Measurements from ENCODE around the gene GPR3. TPM values are rescaled to one million over a fixed set of nuclear protein-coding genes. Genes with fewer than 3 reads are reported as not detected.
"Not testable (repeated sequence)": the region's sequence is repeated elsewhere in the genome, so short reads cannot be mapped to it uniquely, and the experiment has no call there.

Gene GPR3
- total and polyA plus RNA-seq, 2 donors from 2014 or later, result 0.38 to 0.77 TPM

DNA sequence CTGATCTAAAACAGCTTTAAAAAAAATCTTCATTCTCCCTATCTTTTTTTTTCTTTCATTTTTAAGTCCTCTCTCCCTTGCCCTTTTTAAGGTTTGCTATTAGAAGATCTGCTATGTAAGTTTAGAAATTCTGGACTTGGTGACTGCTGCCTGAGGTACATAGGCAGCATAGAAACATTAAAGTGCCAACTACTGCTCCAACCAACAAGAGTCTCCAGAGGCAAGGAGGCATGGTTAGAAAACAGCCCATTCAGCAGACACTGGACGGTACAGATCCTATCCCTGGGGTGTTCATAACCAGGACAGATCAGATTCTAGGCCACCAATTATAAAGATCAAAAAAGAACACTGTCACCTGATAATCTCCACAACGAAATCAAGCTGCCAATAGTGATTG, 36.6 kb downstream of the GPR3 start:
- intact Hi-C loops (cut with DNase I), result no loop called here
- FAIRE-seq (no peak), DNase-seq (no peak)
- Histone ChIP-seq H3K4me3 (ENCODE audit: low read length in 3 of 3) (peak overlapping the region in 1 of 3 donors; percentile 40), H3K27ac (ENCODE audit: low read depth in 2 of 2, low read length in 2 of 2) (peak overlapping the region; percentile 30 to 66), H3K9ac (ENCODE audit: low read length in 3 of 3) (peak overlapping the region in 1 of 3 donors; percentile 21), H3K36me3 (ENCODE audit: control insufficient read depth in 2 of 3, insufficient read depth in 3 of 3, low read length in 3 of 3) (peaks cover 0 to 13% (median 0%) of the 10 kb centered on the region in 3 donors), H3K4me1 (ENCODE audit: control insufficient read depth in 2 of 3, insufficient read depth in 2 of 3, low read depth in 1 of 3, low read length in 3 of 3) (peaks cover 5 to 29% (median 28%) of the 10 kb centered on the region in 3 donors), H3K9me3 (ENCODE audit: control insufficient read depth in 2 of 3, insufficient read depth in 1 of 3, low read length in 3 of 3) (no peaks in the 10 kb centered on the region), H3K27me3 (ENCODE audit: control insufficient read depth, insufficient read depth, low read length) (no peaks in the 10 kb centered on the region)
- TF ChIP-seq, protein P1, sequence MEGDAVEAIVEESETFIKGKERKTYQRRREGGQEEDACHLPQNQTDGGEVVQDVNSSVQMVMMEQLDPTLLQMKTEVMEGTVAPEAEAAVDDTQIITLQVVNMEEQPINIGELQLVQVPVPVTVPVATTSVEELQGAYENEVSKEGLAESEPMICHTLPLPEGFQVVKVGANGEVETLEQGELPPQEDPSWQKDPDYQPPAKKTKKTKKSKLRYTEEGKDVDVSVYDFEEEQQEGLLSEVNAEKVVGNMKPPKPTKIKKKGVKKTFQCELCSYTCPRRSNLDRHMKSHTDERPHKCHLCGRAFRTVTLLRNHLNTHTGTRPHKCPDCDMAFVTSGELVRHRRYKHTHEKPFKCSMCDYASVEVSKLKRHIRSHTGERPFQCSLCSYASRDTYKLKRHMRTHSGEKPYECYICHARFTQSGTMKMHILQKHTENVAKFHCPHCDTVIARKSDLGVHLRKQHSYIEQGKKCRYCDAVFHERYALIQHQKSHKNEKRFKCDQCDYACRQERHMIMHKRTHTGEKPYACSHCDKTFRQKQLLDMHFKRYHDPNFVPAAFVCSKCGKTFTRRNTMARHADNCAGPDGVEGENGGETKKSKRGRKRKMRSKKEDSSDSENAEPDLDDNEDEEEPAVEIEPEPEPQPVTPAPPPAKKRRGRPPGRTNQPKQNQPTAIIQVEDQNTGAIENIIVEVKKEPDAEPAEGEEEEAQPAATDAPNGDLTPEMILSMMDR (IDR thresholded peaks at IDR 0.05; ENCODE audit: borderline replicate concordance, extremely low read depth, insufficient read depth), result no peak

DNA sequence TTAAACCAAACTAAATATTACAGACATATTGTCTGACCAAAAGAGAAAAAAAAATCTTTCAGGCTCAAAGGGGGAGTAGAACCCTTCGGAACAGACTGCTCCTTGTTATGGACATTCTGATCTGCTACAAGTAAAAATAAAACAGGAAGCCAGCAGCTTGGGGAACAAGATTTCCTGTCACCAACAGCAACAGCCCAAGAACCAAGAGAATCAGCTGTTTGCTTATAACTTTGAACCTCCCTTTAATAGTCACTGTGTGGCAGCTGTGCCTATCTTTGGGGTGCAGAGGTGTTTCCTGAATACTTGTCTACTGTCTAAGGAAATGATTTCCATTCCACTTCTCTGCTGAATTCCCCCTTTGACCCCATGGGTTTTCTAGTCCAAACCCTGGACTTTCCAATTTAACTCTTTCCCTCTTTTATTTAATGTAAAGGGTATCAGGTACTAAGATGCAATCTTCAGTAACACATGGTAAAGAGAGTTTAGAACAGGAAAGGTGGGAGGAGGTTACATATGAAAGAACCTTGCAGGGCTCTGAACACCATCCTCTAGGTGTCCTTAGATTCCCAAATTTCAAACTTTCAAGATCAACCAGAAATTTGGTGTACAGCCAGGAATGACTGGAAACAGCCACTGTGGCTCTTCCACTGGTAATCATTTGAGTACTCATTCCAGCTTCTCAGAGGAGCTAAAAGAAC, 38.6 kb downstream of the GPR3 start:
- Histone ChIP-seq H3K27ac (ENCODE audit: low read depth in 2 of 2, low read length in 2 of 2) (peak overlapping the region; percentile 27 to 57), H3K9ac (ENCODE audit: low read length in 3 of 3) (no peak overlapping the region), H3K4me1 (ENCODE audit: control insufficient read depth in 2 of 3, insufficient read depth in 2 of 3, low read depth in 1 of 3, low read length in 3 of 3) (peaks cover 5 to 40% (median 33%) of the 10 kb centered on the region in 3 donors), H3K4me3 (ENCODE audit: low read length in 3 of 3) (no peak overlapping the region), H3K36me3 (ENCODE audit: control insufficient read depth in 2 of 3, insufficient read depth in 3 of 3, low read length in 3 of 3) (peaks cover 0 to 13% (median 0%) of the 10 kb centered on the region in 3 donors), H3K27me3 (ENCODE audit: control insufficient read depth, insufficient read depth, low read length) (no peaks in the 10 kb centered on the region), H3K9me3 (ENCODE audit: control insufficient read depth in 2 of 3, insufficient read depth in 1 of 3, low read length in 3 of 3) (no peaks in the 10 kb centered on the region)
- TF ChIP-seq, protein P1 (IDR thresholded peaks at IDR 0.05; ENCODE audit: borderline replicate concordance, extremely low read depth, insufficient read depth), result no peak
- no peak for FAIRE-seq
- intact Hi-C loops (cut with DNase I), result no loop called here
- DNase-seq, result peak in 1 of 5 donors; percentile 49

DNA sequence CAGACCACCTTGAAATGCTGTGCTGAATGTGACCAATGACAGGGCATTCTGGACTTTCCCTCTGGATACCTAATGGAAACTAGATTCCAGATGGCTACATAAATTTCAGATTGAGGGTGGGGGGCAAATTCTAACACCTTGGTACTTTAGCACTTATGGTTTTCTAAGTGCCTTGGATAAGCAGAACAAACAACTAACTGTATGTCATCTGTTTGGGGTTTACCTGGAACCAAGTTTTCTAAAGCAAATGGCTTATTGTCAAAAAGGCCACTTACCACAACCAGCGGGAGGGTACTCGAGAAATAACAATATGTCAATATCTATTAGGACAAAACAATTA, 39.1 kb downstream of the GPR3 start:
- Histone ChIP-seq H3K27ac (ENCODE audit: low read depth in 2 of 2, low read length in 2 of 2) (peak overlapping the region; percentile 27 to 57), H3K9ac (ENCODE audit: low read length in 3 of 3) (no peak overlapping the region)

DNA sequence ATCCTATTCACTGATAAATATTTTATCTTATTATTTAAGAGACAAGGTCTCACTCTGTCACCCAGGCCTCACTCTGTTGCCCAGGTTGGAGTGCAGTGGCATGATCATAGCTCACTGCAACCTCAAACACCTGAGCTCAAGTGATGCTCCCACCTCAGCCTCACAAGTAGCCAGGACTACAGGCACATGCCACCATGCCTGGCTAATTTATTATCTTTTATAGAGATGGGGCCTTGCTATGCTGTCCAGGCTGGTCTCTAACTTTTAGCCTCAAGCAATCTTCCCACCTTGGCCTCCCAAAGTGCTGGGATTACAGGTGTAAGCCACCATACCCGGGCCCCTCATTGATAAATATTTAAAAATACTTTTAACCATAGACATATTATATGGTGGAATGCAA, 40.3 kb downstream of the GPR3 start:
- FAIRE-seq; H3K9me3 ChIP-seq (ENCODE audit: control insufficient read depth in 2 of 3, insufficient read depth in 1 of 3, low read length in 3 of 3); DNase-seq; H3K36me3 ChIP-seq (ENCODE audit: control insufficient read depth in 2 of 3, insufficient read depth in 3 of 3, low read length in 3 of 3); H3K27me3 ChIP-seq (ENCODE audit: control insufficient read depth, insufficient read depth, low read length); H3K27ac ChIP-seq (ENCODE audit: low read depth in 2 of 2, low read length in 2 of 2); intact Hi-C loops (cut with DNase I); H3K4me3 ChIP-seq (ENCODE audit: low read length in 3 of 3); H3K9ac ChIP-seq (ENCODE audit: low read length in 3 of 3): not testable (repeated sequence)
- peaks cover 9 to 40% (median 39%) of the 10 kb centered on the region in 3 donors for H3K4me1 ChIP-seq (ENCODE audit: control insufficient read depth in 2 of 3, insufficient read depth in 2 of 3, low read depth in 1 of 3, low read length in 3 of 3)

More for the DNA sequence above, 39.1 kb downstream of the GPR3 start:
- no peak for DNase-seq
- H3K36me3 ChIP-seq (ENCODE audit: control insufficient read depth in 2 of 3, insufficient read depth in 3 of 3, low read length in 3 of 3), result peaks cover 0 to 13% (median 0%) of the 10 kb centered on the region in 3 donors
- H3K27me3 ChIP-seq (ENCODE audit: control insufficient read depth, insufficient read depth, low read length), result no peaks in the 10 kb centered on the region
- no peak overlapping the region for H3K4me3 ChIP-seq (ENCODE audit: low read length in 3 of 3)
- FAIRE-seq, result no peak
- TF ChIP-seq, protein P1 (IDR thresholded peaks at IDR 0.05; ENCODE audit: borderline replicate concordance, extremely low read depth, insufficient read depth), result no peak
- peaks cover 6 to 42% (median 36%) of the 10 kb centered on the region in 3 donors for H3K4me1 ChIP-seq (ENCODE audit: control insufficient read depth in 2 of 3, insufficient read depth in 2 of 3, low read depth in 1 of 3, low read length in 3 of 3)
- no peaks in the 10 kb centered on the region for H3K9me3 ChIP-seq (ENCODE audit: control insufficient read depth in 2 of 3, insufficient read depth in 1 of 3, low read length in 3 of 3)
- intact Hi-C loops (cut with DNase I), result no loop called here
